ENCODE results near the gene ZNF587. TPM values are rescaled to one million over a fixed set of nuclear protein-coding genes. Genes with fewer than 3 reads are reported as not detected.

ZNF587 gene
- total RNA-seq, 2 donors from 2014 or later: 18.3 to 29.7 TPM

GRCh38 chr19:57907394-57907793, 57.7 kb downstream of the ZNF587 start:
- TF ChIP-seq, protein P1, sequence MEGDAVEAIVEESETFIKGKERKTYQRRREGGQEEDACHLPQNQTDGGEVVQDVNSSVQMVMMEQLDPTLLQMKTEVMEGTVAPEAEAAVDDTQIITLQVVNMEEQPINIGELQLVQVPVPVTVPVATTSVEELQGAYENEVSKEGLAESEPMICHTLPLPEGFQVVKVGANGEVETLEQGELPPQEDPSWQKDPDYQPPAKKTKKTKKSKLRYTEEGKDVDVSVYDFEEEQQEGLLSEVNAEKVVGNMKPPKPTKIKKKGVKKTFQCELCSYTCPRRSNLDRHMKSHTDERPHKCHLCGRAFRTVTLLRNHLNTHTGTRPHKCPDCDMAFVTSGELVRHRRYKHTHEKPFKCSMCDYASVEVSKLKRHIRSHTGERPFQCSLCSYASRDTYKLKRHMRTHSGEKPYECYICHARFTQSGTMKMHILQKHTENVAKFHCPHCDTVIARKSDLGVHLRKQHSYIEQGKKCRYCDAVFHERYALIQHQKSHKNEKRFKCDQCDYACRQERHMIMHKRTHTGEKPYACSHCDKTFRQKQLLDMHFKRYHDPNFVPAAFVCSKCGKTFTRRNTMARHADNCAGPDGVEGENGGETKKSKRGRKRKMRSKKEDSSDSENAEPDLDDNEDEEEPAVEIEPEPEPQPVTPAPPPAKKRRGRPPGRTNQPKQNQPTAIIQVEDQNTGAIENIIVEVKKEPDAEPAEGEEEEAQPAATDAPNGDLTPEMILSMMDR (IDR thresholded peaks at IDR 0.05): no peak
- ATAC-seq (ENCODE audit: insufficient number of reproducible peaks, low FRiP score, low read depth) (no peak), DNase-seq (ENCODE audit: low spot score) (no peak)
- H3K36me3 ChIP-seq: peaks cover 45% of the 10 kb centered on the region
- no peak overlapping the region for H3K4me3 ChIP-seq
- no peak overlapping the region for H3K27ac ChIP-seq
- H3K27me3 ChIP-seq (replicated peaks; ENCODE audit: insufficient read depth): no peaks in the 10 kb centered on the region
- H3K9me3 ChIP-seq: peaks cover 66% of the 10 kb centered on the region
- no peaks in the 10 kb centered on the region for H3K4me1 ChIP-seq (ENCODE audit: control insufficient read depth in 1 of 2, low read depth in 2 of 2)

GRCh38 chr19:57914531-57914930, 64.9 kb downstream of the ZNF587 start:
- Histone ChIP-seq H3K4me1 (ENCODE audit: control insufficient read depth in 1 of 2, low read depth in 2 of 2) (peaks cover 5 to 8% of the 10 kb centered on the region in 2 donors), H3K4me3 (no peak overlapping the region), H3K27ac (no peak overlapping the region), H3K36me3 (peaks cover 39% of the 10 kb centered on the region), H3K9me3 (peaks cover 38% of the 10 kb centered on the region), H3K27me3 (replicated peaks; ENCODE audit: insufficient read depth) (no peaks in the 10 kb centered on the region)
- ATAC-seq (ENCODE audit: insufficient number of reproducible peaks, low FRiP score, low read depth) (no peak), DNase-seq (ENCODE audit: low spot score) (no peak)
- TF ChIP-seq, protein P1 (IDR thresholded peaks at IDR 0.05): no peak

Other genes starting within 250 kb of the ZNF587 start
- gene ZNF530, start 250.0 kb upstream of the ZNF587 start, total RNA-seq: 1 to 10 TPM; 3.8 to 7.4 TPM
- 10 to 100 TPM; 18.4 to 43.7 TPM for gene ZNF134, start 235.6 kb upstream of the ZNF587 start, total RNA-seq
- 10 to 100 TPM; 12.5 to 15.7 TPM for gene ZNF211, start 216.7 kb upstream of the ZNF587 start, total RNA-seq
- gene ZSCAN4, start 180.9 kb upstream of the ZNF587 start, total RNA-seq: not detected
- gene ZNF551, start 167.9 kb upstream of the ZNF587 start, total RNA-seq: 10 to 100 TPM in 1 of 2 donors, 1 to 10 TPM in 1; 6.6 to 10.7 TPM
- 1 to 10 TPM; 3.0 to 3.2 TPM for gene ZNF154, start 140.7 kb upstream of the ZNF587 start, total RNA-seq
- gene ZNF671, start 122.2 kb upstream of the ZNF587 start, total RNA-seq: 1 to 10 TPM; 3.1 to 3.5 TPM
- gene ZNF776, start 103.0 kb upstream of the ZNF587 start, total RNA-seq: 10 to 100 TPM in 1 of 2 donors, 1 to 10 TPM in 1; 7.8 to 24.0 TPM
- gene ZNF586, start 80.2 kb upstream of the ZNF587 start, total RNA-seq: 10 to 100 TPM in 1 of 2 donors, 1 to 10 TPM in 1; 8.7 to 15.4 TPM
- gene ZNF552, start 34.9 kb upstream of the ZNF587 start, total RNA-seq: 10 to 100 TPM in 1 of 2 donors, 1 to 10 TPM in 1; 9.6 to 23.9 TPM
- gene ZNF587B, start 19.6 kb upstream of the ZNF587 start, total RNA-seq: 10 to 100 TPM; 11.9 to 35.8 TPM
- 10 to 100 TPM; 10.9 to 12.7 TPM for gene ZNF814, start 39.2 kb downstream of the ZNF587 start, total RNA-seq
- 10 to 100 TPM; 12.6 to 17.6 TPM for gene ZNF417, start 66.7 kb downstream of the ZNF587 start, total RNA-seq
- gene ZNF418, start 85.5 kb downstream of the ZNF587 start, total RNA-seq: 1 to 10 TPM; 3.2 to 6.1 TPM
- gene ZNF256, start 97.8 kb downstream of the ZNF587 start, total RNA-seq: 1 to 10 TPM; 1.4 to 7.6 TPM
- gene C19orf18, start 124.7 kb downstream of the ZNF587 start, total RNA-seq: not detected
- 10 to 100 TPM; 13.7 to 24.5 TPM for gene ZNF606, start 153.0 kb downstream of the ZNF587 start, total RNA-seq
- gene ZSCAN1, start 184.2 kb downstream of the ZNF587 start, total RNA-seq: not detected
- gene ZNF135, start 209.4 kb downstream of the ZNF587 start, total RNA-seq: 1 to 10 TPM; 7.6 to 9.5 TPM
- gene ZSCAN18, start 248.4 kb downstream of the ZNF587 start, total RNA-seq: 100 to 1,000 TPM in 1 of 2 donors, 10 to 100 TPM in 1; 90.9 to 102 TPM

Measured in thoracic aorta (tissue), 2 donors.